ENCODE data around the gene BANF2. TPM values are rescaled to one million over a fixed set of nuclear protein-coding genes. Genes with fewer than 3 reads are reported as not detected.

The BANF2 gene
- total and polyA plus RNA-seq, 2 of the 8 experiments (the other 6 are each of a cell fraction or from before 2014, with no cell fraction given) = not detected

- TF ChIP-seq RAD21 (IDR thresholded peaks at IDR 0.05 in 1 of 2, conservative IDR thresholded peaks at IDR 0.05 in 1 of 2; ENCODE audit: low read depth in 2 of 2, low read length in 2 of 2) (peak; percentile 36 to 51; a peak in 3 of 4 replicates), POLR2AphosphoS5 (IDR thresholded peaks at IDR 0.05; ENCODE audit: low read depth, low read length) (peak; percentile 79), SP2 (IDR thresholded peaks at IDR 0.05; ENCODE audit: low read length) (peak; percentile 84), ZNF274 (IDR thresholded peaks at IDR 0.05; ENCODE audit: borderline replicate concordance, extremely low read depth, low read length) (no peak), MAFK (IDR thresholded peaks at IDR 0.05; ENCODE audit: low read depth, low read length) (no peak), HDAC2 (IDR thresholded peaks at IDR 0.05; ENCODE audit: borderline replicate concordance in 1 of 2, low read depth in 2 of 2, low read length in 2 of 2) (0 out of 4 replicates have a peak, but pooled peaks of 1 of the 2 experiments have one; percentile 17), PHF8 (conservative IDR thresholded peaks at IDR 0.05; ENCODE audit: low read depth, low read length) (peak; percentile 67), SP4 (IDR thresholded peaks at IDR 0.05; ENCODE audit: low read length) (peak; percentile 69; the same call in 1 of the 2 replicates), BCL11A (IDR thresholded peaks at IDR 0.05; ENCODE audit: low read depth in 2 of 2, low read length in 2 of 2) (no peak), CTCF (IDR thresholded peaks at IDR 0.05; ENCODE audit: control extremely low read depth in 1 of 3, insufficient read depth in 1 of 3, low read depth in 1 of 3, low read length in 3 of 3) (peak; percentile 63 to 77 (median 67)), SAP30 (IDR thresholded peaks at IDR 0.05; ENCODE audit: insufficient read depth, insufficient replicate concordance, low read length) (no peak), E2F6 (IDR thresholded peaks at IDR 0.05) (peak; percentile 39; the same call in 1 of the 2 replicates), TEAD4 (IDR thresholded peaks at IDR 0.05; ENCODE audit: low read depth, low read length) (peak; percentile 29), TAF7 (optimal IDR thresholded peaks at IDR 0.05; ENCODE audit: borderline replicate concordance, low read depth, low read length) (peak; percentile 63), RNF2 (IDR thresholded peaks at IDR 0.05; ENCODE audit: borderline replicate concordance, low read depth, low read length, missing control alignments, poor library complexity, severe bottlenecking) (no peak), SRF (IDR thresholded peaks at IDR 0.05; ENCODE audit: low read depth, low read length) (no peak), TBP (IDR thresholded peaks at IDR 0.05; ENCODE audit: low read depth, low read length) (peak; percentile 41; the same call in 1 of the 2 replicates), KDM4A (IDR thresholded peaks at IDR 0.05; ENCODE audit: low read depth, low read length, severe bottlenecking) (peak; percentile 85)
These were observed 17.5 kb upstream of the BANF2 start, which contains the start of gene RRBP1 (continued) for GRCh38 chr20:17682103-17682888.
